ENCODE measurements around the gene ATP5MG. TPM values are rescaled to one million over a fixed set of nuclear protein-coding genes. Genes with fewer than 3 reads are reported as not detected.

ATP5MG gene
- total RNA-seq, 2 experiments from 2014 or later, result 222 to 294 TPM

GRCh38 chr11:118434553-118435289 lies 33.3 kb downstream of the ATP5MG start:
- DNase-seq (ENCODE audit: low spot score), result peak; percentile 59
- peaks cover 26% of the 10 kb centered on the region for H3K4me1 ChIP-seq (ENCODE audit: insufficient read depth, low read length, poor library complexity, severe bottlenecking)
- H3K9me3 ChIP-seq (ENCODE audit: low read length), result no peaks in the 10 kb centered on the region
- peak overlapping the region; percentile 87 for H3K4me3 ChIP-seq (ENCODE audit: low read depth, low read length, poor library complexity, severe bottlenecking)
- ChIA-PET POLR2A (interaction anchor here (0.5 to 1.8 kb wide), 10 partner anchors 8 to 1204 kb away, joined by 3 to 14 read pairs (median 4); partner anchors contain the start of gene ARCN1), CTCF (ENCODE audit: unreplicated experiment) (interaction anchor here (0.6 kb wide), 1 partner anchor 587 kb away, joined by 3 read pairs; no protein-coding TSS in a partner anchor)
- peak; percentile 38 for TF ChIP-seq CTCF (conservative IDR thresholded peaks at IDR 0.05; ENCODE audit: low read length)
- TF ChIP-seq EZH2phosphoT487 (IDR thresholded peaks at IDR 0.05; ENCODE audit: borderline replicate concordance, low read depth, low read length), result no peak
- H3K79me2 ChIP-seq (ENCODE audit: insufficient read depth, low read depth, low read length), result peaks cover 32% of the 10 kb centered on the region
- H2AFZ ChIP-seq (ENCODE audit: low read length), result peak overlapping the region; percentile 72
- H3K4me2 ChIP-seq (ENCODE audit: low read length), result peak overlapping the region; percentile 95
- intact Hi-C loops (cut with micrococcal nuclease; ENCODE audit: unreplicated experiment), result loop anchor here (1.0 to 5.0 kb wide), 5 partner anchors 33 to 427 kb away; partner anchors contain the start of genes ARCN1 and ATP5MG
- H3K27ac ChIP-seq (ENCODE audit: low read depth, low read length, poor library complexity, severe bottlenecking), result peak overlapping the region; percentile 93
- no TSS peak for BruUV-seq (replicated peaks)
- no peaks in the 10 kb centered on the region for H3K9me2 ChIP-seq (ENCODE audit: insufficient read depth, low read length)
- H3K36me3 ChIP-seq (ENCODE audit: insufficient read depth, low read length), result peaks cover 10% of the 10 kb centered on the region; the same call in 1 of the 2 replicates
- H4K20me1 ChIP-seq (ENCODE audit: insufficient read depth, low read length), result peaks cover 13% of the 10 kb centered on the region; the same call in 1 of the 2 replicates

GRCh38 chr11:118435290-118435892 lies 34.0 kb downstream of the ATP5MG start:
- CTCF ChIA-PET (ENCODE audit: unreplicated experiment), result interaction anchor here (0.6 kb wide), 1 partner anchor 586 kb away, joined by 3 read pairs; no protein-coding TSS in a partner anchor
- DNase-seq (ENCODE audit: low spot score), result peak; percentile 97
- intact Hi-C loops (cut with micrococcal nuclease; ENCODE audit: unreplicated experiment), result loop anchor here (1.0 to 5.0 kb wide), 4 partner anchors 34 to 428 kb away; partner anchors contain the start of genes ARCN1 and ATP5MG
- H3K27ac ChIP-seq (ENCODE audit: low read depth, low read length, poor library complexity, severe bottlenecking), result peak overlapping the region; percentile 93
- H3K9me3 ChIP-seq (ENCODE audit: low read length), result no peaks in the 10 kb centered on the region
- H3K9me2 ChIP-seq (ENCODE audit: insufficient read depth, low read length), result no peaks in the 10 kb centered on the region
- BruUV-seq (replicated peaks), result no TSS peak
- peaks cover 33% of the 10 kb centered on the region for H3K4me1 ChIP-seq (ENCODE audit: insufficient read depth, low read length, poor library complexity, severe bottlenecking)
- peaks cover 38% of the 10 kb centered on the region for H3K79me2 ChIP-seq (ENCODE audit: insufficient read depth, low read depth, low read length)
- POLR2A ChIA-PET, result interaction anchor here (0.8 to 1.8 kb wide), 11 partner anchors 8 to 137 kb away, joined by 3 to 14 read pairs (median 4); partner anchors contain the start of gene ARCN1
- no peak for TF ChIP-seq EZH2phosphoT487 (IDR thresholded peaks at IDR 0.05; ENCODE audit: borderline replicate concordance, low read depth, low read length)
- TF ChIP-seq CTCF (conservative IDR thresholded peaks at IDR 0.05; ENCODE audit: low read length), result no peak; the same call in 1 of the 2 replicates
- H2AFZ ChIP-seq (ENCODE audit: low read length), result peak overlapping the region; percentile 72
- H3K4me3 ChIP-seq (ENCODE audit: low read depth, low read length, poor library complexity, severe bottlenecking), result peak overlapping the region; percentile 87
- H3K36me3 ChIP-seq (ENCODE audit: insufficient read depth, low read length), result peaks cover 17% of the 10 kb centered on the region; the same call in 1 of the 2 replicates
- peak overlapping the region; percentile 95 for H3K4me2 ChIP-seq (ENCODE audit: low read length)
- H4K20me1 ChIP-seq (ENCODE audit: insufficient read depth, low read length), result peaks cover 19% of the 10 kb centered on the region

All from OCI-LY7 (cell line).